Fibroblast of pulmonary artery (primary cell): ENCODE measurements around the gene STK33.

Experiments
- DNase-seq: peaks from one replicate; pipeline ENCODE4 v3.0.0-alpha.2; 2010; ENCODE audit warnings: low read depth
- H3K4me3 ChIP-seq: replicated peaks from 2 replicates; pipeline ENCODE4 v1.5.1; 2011; ENCODE audit warnings: low read depth, mild to moderate bottlenecking, control low read depth, low read length, moderate library complexity
- TF ChIP-seq, protein P1 (sequence below): IDR thresholded peaks from 2 replicates; pipeline ENCODE4 v1.5.1; 2011; ENCODE audit warnings: mild to moderate bottlenecking, control low read depth, low read length, inconsistent platforms; ENCODE audit errors: missing control alignments

The STK33 gene

DNA sequence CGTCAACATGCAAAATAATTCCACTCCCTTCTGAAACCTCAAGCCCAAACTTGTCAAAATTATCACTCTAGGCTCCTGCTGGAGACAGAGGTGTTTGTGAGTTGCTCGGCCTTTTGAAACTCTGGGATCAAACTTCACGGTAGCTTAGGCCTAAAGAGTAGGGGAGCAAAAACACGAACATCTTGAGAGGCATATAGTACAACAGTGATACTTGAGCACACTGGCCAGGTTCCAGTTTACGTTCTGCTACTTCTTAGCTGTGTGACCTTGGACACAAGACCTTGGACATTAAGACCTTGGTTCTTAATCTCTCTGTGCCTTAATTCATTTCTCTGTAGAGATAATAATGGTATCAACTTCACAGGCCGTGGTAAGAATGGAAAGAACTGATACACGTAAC, 206.9 kb downstream of the STK33 start:
- no peak for DNase-seq
- TF ChIP-seq, protein P1, sequence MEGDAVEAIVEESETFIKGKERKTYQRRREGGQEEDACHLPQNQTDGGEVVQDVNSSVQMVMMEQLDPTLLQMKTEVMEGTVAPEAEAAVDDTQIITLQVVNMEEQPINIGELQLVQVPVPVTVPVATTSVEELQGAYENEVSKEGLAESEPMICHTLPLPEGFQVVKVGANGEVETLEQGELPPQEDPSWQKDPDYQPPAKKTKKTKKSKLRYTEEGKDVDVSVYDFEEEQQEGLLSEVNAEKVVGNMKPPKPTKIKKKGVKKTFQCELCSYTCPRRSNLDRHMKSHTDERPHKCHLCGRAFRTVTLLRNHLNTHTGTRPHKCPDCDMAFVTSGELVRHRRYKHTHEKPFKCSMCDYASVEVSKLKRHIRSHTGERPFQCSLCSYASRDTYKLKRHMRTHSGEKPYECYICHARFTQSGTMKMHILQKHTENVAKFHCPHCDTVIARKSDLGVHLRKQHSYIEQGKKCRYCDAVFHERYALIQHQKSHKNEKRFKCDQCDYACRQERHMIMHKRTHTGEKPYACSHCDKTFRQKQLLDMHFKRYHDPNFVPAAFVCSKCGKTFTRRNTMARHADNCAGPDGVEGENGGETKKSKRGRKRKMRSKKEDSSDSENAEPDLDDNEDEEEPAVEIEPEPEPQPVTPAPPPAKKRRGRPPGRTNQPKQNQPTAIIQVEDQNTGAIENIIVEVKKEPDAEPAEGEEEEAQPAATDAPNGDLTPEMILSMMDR = no peak
- no peak overlapping the region for H3K4me3 ChIP-seq

DNA sequence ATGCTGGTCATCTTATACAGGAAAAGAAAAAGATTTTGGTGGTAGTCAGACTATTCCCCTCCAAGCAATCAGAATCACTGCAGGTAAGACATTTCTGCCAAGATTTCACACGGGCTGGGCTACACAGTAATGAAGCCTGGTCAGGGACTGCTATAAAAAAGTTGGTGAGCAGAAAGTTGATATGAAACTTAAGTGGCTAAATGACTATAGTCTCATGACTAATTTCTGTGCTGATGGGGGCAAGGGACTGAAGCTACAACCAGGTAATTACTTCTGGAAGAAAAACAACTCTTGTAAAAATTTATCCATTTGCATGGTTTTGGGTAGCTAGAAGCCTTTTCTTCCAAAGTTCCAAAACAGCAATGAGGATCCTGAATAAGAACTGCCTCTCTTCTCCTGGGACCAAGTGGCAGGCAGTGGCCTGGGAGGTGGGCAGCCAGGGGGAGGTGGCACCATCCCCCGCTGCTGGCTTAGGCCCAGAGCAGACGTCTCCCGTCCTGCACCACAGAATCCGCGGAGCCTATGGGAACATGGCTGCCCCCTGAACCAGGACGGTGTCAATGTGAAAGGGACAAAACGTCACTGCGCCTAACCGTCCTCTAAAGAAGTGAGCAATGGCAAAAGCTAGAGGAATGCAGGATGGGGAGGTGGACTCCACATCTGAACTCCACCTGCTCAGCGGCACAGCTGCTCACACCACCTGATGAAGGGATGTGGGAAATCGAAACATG, 207.7 kb downstream of the STK33 start:
- no peak overlapping the region for H3K4me3 ChIP-seq
- TF ChIP-seq, protein P1 = no peak
- DNase-seq = no peak

DNA sequence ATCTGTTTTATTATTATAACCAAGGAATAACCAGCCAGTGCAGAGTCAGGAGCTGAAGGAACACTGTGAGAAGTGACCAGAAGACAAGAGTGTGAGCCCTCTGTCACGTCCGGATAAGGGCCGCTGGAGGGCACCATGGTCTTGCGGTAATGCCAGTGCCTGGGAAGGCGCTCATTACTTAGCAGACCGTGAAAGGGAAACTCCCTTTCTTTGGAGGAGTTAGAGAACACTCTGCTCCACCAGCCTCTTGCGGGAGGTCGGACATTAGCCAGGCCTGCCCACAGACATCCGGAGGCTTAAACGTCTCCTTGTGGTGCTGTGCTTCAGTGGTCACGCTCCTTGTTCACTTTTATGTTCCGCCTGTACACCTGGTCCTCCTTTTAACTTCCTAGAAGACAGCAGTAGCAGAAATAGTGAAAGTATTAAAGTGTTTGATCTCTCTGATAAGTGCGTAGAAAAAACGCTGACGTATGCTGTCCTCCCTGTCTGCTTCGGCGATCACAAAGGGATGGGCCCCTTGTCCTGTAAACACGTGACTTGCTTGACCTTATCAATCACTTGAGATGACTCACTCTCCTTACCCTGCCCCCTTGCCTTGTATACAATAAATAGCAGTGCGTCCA, 209.7 kb downstream of the STK33 start:
- DNase-seq = peak; percentile 24
- TF ChIP-seq, protein P1 = no peak
- no peak overlapping the region for H3K4me3 ChIP-seq

DNA sequence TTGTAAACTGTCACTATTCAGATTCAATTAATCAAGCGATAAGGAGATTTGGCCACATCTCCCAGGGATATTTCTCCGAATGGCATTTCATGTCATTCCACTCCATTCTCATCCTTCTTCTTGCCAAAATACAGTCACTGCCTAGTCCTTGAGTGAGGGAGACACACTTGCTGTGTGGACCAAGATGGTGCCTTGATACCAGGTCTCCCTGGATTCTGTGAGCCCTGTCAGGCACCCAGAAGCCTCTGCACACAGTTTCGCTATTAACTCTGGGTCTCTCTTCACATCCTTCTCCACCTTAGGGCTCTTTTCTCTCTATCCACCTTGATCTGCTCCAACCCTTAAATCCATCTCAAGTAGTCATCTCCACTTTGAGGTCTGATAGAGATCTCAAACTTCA, 210.4 kb downstream of the STK33 start:
- H3K4me3 ChIP-seq = no peak overlapping the region
- TF ChIP-seq, protein P1 = no peak

DNA sequence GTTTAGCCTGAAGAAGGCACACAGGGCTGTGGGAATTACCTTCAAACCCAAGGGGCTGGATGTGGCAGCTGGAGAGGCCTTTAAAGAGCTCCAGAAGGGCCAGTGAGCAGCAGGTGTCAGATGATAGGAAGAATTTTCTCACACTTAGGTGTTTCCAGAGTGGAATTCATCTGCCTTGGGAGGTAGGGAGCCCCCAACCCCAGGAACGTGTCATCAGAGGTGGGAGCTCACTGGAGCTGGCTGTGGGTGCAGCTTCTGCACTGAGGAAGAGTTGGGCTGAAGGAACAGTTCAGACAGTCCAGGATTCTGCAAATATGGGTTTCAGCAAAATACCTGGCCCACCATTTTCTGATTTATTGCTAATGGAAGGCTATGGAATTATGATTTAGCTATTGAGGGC, 210.8 kb downstream of the STK33 start:
- TF ChIP-seq, protein P1 = no peak
- DNase-seq = no peak
- H3K4me3 ChIP-seq = no peak overlapping the region

More for the DNA sequence above, 210.4 kb downstream of the STK33 start:
- DNase-seq = no peak

DNA sequence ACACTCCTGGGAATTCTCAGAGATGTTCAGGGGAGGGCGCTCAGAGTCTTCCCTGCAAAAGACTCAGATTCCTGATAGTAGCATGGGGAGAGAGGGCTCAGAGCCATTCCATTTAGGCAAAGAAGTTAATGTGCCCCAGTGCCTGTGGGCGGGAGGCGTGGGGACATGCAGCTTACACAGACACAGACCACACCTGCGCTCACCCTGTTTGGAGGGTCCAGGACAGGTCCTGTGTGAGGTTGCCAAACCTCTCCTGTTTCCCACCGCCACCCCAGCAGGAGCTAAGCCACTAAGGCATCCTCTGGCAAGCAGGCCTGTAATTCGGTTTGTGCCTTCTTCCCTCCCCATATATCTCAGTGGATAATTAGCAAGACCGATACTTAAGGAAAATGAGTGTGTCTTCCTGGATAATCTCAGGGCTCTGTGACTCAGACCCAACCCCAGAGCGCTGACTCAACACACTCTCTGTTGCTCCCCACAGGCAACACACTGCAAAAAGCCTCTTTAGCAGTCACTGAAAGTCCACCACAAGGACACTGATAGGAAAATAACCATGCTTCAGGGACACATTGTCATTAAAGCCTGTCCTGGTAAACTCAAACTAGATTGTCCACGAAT, 211.5 kb downstream of the STK33 start:
- TF ChIP-seq, protein P1 = no peak
- no peak overlapping the region for H3K4me3 ChIP-seq
- DNase-seq = peak; percentile 3
